GM12891 (cell line): Measurements from ENCODE around the gene SYNDIG1L.

ENCODE experiments used
- POLR2A ChIP-seq: IDR thresholded peaks from 2 replicates; pipeline ENCODE4 v1.6.1; 2011; ENCODE audit warnings: low read depth, low read length, control low read depth
- POLR2AphosphoS5 ChIP-seq: IDR thresholded peaks from 2 replicates; pipeline ENCODE4 v1.6.1; 2011; ENCODE audit warnings: low read depth, low read length, control low read depth
- TAF1 ChIP-seq: IDR thresholded peaks from 2 replicates; pipeline ENCODE4 v1.6.1; 2011; ENCODE audit warnings: low read depth, low read length, control low read depth

DNA sequence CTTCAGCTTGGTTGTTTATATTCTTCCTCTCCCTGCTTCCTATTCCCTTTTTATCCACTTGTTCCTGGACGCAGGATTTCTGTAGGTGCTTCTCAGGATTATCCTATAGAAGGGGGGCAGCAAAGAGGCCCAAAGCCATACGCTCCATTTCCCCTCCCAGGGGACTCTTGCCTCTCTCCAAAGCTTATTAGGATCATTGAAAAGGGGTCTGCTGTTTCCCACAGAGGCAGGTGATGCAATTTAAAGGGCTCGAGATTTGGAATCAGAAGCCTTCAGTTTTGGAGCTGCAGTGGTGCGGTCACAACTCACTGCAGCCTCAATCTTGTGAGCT, 31.5 kb upstream of the SYNDIG1L start:
- no peak for TF ChIP-seq POLR2AphosphoS5
- no peak for TF ChIP-seq POLR2A
- no peak for TF ChIP-seq TAF1
